HEK293 (cell line): ENCODE data around the gene CAPRIN1.

Source experiments
- GLIS2 ChIP-seq: fragments of 450-650 bp; formaldehyde crosslinking; IDR thresholded peaks from 2 replicates; pipeline ENCODE4 v1.5.1; 2016; ENCODE audit warnings: missing biosample characterization, missing genetic modification characterization
- ZNF140 ChIP-seq: fragments of 450-650 bp; formaldehyde crosslinking; IDR thresholded peaks from 2 replicates; pipeline ENCODE4 v1.5.1; 2016; ENCODE audit warnings: missing biosample characterization, missing genetic modification characterization
- ZNF48 ChIP-seq: fragments of 450-650 bp; formaldehyde crosslinking; IDR thresholded peaks from 2 replicates; pipeline ENCODE4 v1.5.1; 2016; ENCODE audit warnings: missing biosample characterization, missing genetic modification characterization

- no peak for TF ChIP-seq ZNF140 (tag by site-specific recombination)
- TF ChIP-seq GLIS2 (tag by site-specific recombination), result no peak
- TF ChIP-seq ZNF48 (tag by site-specific recombination), result no peak
These were observed 49.1 kb upstream of the CAPRIN1 start for GRCh38 chr11:34002420-34002819.
